Hepatocyte (in vitro differentiated cells): ENCODE data around the gene CXCL12. TPM values are rescaled to one million over a fixed set of nuclear protein-coding genes. Genes with fewer than 3 reads are reported as not detected.

ENCODE experiments used
- DNase-seq: peaks from one replicate; pipeline ENCODE4 v3.0.0-alpha.2; 2016; ENCODE audit warnings: low spot score
- H2AFZ ChIP-seq: fragments of 200-600 bp; sonication (generic); 2 replicates; pipeline ENCODE4 v1.6.0; 2016; ENCODE audit warnings: antibody characterized with exemption, mild to moderate bottlenecking
- H3K27ac ChIP-seq: fragments of 200-600 bp; sonication (generic); 2 replicates; pipeline ENCODE4 v1.5.1; 2016; ENCODE audit warnings: mild to moderate bottlenecking
- H3K27me3 ChIP-seq: fragments of 200-600 bp; sonication (generic); 2 replicates; pipeline ENCODE4 v1.6.1; 2016
- H3K36me3 ChIP-seq: fragments of 200-600 bp; sonication (generic); replicated peaks from 2 replicates; pipeline ENCODE4 v1.5.1; 2016; ENCODE audit warnings: low read depth; ENCODE audit not compliant: insufficient read depth
- H3K4me1 ChIP-seq: fragments of 200-600 bp; sonication (generic); 2 replicates; pipeline ENCODE4 v1.5.1; 2016; ENCODE audit warnings: mild to moderate bottlenecking, moderate library complexity; ENCODE audit not compliant: insufficient read depth
- H3K4me2 ChIP-seq: fragments of 200-600 bp; sonication (generic); 2 replicates; pipeline ENCODE4 v1.6.0; 2016
- H3K4me3 ChIP-seq: fragments of 200-600 bp; sonication (generic); 2 replicates; pipeline ENCODE4 v1.5.1; 2016; ENCODE audit warnings: mild to moderate bottlenecking
- H3K79me2 ChIP-seq: fragments of 200-600 bp; sonication (generic); 2 replicates; pipeline ENCODE4 v1.6.0; 2017; ENCODE audit warnings: mild to moderate bottlenecking
- H3K9me2 ChIP-seq: fragments of 200-600 bp; sonication (generic); replicated peaks from 2 replicates; pipeline ENCODE4 v1.6.0; 2017; ENCODE audit warnings: mild to moderate bottlenecking; ENCODE audit not compliant: insufficient read depth
- H3K9me3 ChIP-seq: fragments of 200-600 bp; sonication (generic); 2 replicates; pipeline ENCODE4 v1.5.1; 2016; ENCODE audit warnings: low read depth, mild to moderate bottlenecking
- H4K20me1 ChIP-seq: fragments of 200-600 bp; sonication (generic); 2 replicates; pipeline ENCODE4 v1.6.0; 2016; ENCODE audit warnings: mild to moderate bottlenecking; ENCODE audit not compliant: insufficient read depth, poor library complexity, severe bottlenecking
- EZH2 ChIP-seq: fragments of 200-600 bp; sonication (generic); IDR thresholded peaks from 2 replicates; pipeline ENCODE4 v1.6.1; 2016; ENCODE audit warnings: antibody characterized with exemption, mild to moderate bottlenecking, borderline replicate concordance
- EZH2phosphoT487 ChIP-seq: fragments of 200-600 bp; sonication (generic); IDR thresholded peaks from one replicate; pipeline ENCODE4 v1.6.1; 2018; ENCODE audit warnings: antibody characterized with exemption, mild to moderate bottlenecking, low read depth, moderate library complexity; ENCODE audit not compliant: unreplicated experiment, severe bottlenecking
- WGBS: methylation state at CpG from one replicate; pipeline ENCODE4 v1.1.6; 2016; ENCODE audit warnings: low lambda C conversion rate; ENCODE audit errors: missing lambda C conversion rate; 5-methylcytosine and 5-hydroxymethylcytosine counted together
- polyA plus RNA-seq: library from polyadenylated mRNA; unstranded; fragments of >200 nt; fragmentation: Nextera tagmentation; extraction: Ambion mirVana; gene quantifications from 2 replicates; pipeline ENCODE4 v1.2.1, GENCODE V29; 2016
- total RNA-seq: library from RNA; depleted of rRNA; stranded (reverse); fragments of >200 nt; gene quantifications from 2 replicates; pipeline ENCODE4 v1.2.3, GENCODE V29; 2014
- TF ChIP-seq, protein P1 (sequence below): fragments of 200-600 bp; sonication (generic); IDR thresholded peaks from 2 replicates; pipeline ENCODE4 v1.5.1; 2016; ENCODE audit warnings: antibody characterized with exemption, mild to moderate bottlenecking; ENCODE audit not compliant: poor library complexity

Gene CXCL12
- total and polyA plus RNA-seq, 2 experiments from 2014 or later: 13.2 to 41.8 TPM

DNA sequence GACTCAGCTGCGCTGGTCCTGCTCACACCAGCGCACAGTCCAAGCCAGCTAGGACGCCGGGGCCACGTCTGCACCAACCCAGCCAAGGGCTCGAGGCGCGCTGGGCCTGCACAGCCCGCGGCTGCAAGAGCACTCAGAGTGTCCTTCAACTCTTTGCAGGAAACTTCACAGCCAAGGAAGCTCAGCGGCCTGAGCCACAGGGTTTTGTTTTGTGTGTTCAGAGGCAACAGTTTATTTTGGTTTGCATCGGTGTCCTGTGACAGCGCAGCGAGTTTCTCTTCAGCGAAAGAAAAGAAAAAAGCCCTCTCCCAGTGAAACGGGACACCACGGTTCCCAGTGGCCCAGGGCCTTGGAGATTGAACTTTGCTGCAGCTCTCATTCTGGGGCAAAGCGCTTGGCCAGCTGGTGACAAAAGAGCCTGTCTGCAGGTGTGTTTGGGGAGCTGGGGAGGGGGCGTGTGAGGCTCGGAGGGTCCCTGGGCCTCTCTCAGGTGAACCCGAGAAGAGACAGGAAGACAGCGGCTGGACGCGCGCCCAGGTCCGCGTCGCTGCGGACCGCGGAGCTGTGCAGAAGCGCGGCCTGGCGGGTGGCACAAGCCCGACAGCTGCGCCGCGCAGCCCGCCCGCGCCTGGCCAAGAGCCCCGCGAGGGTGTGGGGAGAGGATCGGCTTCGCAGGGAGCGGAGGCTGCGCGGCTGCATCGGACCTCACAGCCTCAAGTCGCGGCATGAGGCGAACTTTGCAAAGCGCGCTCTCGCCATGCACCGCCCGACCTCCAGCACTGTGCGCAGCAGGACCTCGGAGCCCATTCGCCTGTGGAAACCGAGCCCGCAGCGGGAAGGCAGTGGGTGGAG, 922 bp downstream of the CXCL12 start:
- Histone ChIP-seq H3K9me3 (no peaks in the 10 kb centered on the region), H3K4me3 (peak overlapping the region; percentile 49), H3K4me2 (peak overlapping the region; percentile 92), H3K79me2 (peaks cover 28% of the 10 kb centered on the region), H2AFZ (peak overlapping the region; percentile 35), H3K27ac (peak overlapping the region; percentile 50), H3K9me2 (no peaks in the 10 kb centered on the region), H3K27me3 (peaks cover 50% of the 10 kb centered on the region), H3K4me1 (peaks cover 16% of the 10 kb centered on the region), H4K20me1 (peaks cover 4% of the 10 kb centered on the region), H3K36me3 (no peaks in the 10 kb centered on the region)
- TF ChIP-seq EZH2 (peak; percentile 15), EZH2phosphoT487 (no peak)
- peak; percentile 42 for DNase-seq
- WGBS: 2% methylated on average over 63 of the region's 63 CpGs

DNA sequence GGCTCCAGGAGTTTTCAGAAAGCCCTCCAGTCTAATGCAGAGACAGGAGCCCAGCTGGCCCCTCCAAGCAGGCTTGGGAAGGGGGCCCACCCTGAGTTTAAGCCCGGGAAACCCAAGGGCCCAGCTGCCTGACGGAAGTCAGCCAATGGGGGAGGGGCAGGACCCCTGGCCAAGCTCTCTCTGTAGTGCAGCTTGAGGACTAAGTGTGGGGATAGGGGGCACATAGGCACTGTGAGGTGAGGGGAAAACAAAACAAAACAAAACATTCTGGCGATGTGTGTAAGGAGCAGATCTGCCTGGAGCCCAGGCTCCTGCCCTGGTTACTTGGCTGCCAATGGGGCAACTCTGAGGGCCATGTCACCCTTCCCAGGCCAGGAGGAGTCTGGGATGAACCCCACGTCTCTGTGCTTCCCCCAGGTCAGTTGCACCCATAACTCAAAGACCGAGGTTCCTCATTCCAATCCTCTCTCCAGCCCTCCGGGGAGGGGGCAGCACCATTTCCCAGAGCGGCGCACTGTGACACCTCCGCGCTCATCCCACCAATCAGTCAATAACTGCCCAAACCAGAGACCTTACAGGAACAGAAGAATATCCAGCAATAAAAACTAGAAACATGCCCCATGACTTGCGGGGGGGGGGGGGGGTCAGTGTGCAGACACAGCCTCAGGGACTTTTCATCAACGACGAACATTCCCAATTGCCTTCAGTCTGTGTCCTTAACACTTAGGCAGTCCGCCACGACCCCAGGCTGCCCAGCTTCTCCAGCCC, 1.7 kb downstream of the CXCL12 start:
- TF ChIP-seq EZH2 (no peak), EZH2phosphoT487 (no peak)
- TF ChIP-seq, protein P1, sequence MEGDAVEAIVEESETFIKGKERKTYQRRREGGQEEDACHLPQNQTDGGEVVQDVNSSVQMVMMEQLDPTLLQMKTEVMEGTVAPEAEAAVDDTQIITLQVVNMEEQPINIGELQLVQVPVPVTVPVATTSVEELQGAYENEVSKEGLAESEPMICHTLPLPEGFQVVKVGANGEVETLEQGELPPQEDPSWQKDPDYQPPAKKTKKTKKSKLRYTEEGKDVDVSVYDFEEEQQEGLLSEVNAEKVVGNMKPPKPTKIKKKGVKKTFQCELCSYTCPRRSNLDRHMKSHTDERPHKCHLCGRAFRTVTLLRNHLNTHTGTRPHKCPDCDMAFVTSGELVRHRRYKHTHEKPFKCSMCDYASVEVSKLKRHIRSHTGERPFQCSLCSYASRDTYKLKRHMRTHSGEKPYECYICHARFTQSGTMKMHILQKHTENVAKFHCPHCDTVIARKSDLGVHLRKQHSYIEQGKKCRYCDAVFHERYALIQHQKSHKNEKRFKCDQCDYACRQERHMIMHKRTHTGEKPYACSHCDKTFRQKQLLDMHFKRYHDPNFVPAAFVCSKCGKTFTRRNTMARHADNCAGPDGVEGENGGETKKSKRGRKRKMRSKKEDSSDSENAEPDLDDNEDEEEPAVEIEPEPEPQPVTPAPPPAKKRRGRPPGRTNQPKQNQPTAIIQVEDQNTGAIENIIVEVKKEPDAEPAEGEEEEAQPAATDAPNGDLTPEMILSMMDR: no peak
- Histone ChIP-seq H3K27me3 (peaks cover 50% of the 10 kb centered on the region), H3K79me2 (peaks cover 28% of the 10 kb centered on the region), H3K36me3 (no peaks in the 10 kb centered on the region), H3K4me3 (peak overlapping the region; percentile 49), H2AFZ (no peak overlapping the region), H3K4me1 (peaks cover 16% of the 10 kb centered on the region), H3K9me3 (no peaks in the 10 kb centered on the region), H4K20me1 (peaks cover 4% of the 10 kb centered on the region), H3K27ac (no peak overlapping the region), H3K4me2 (peak overlapping the region; percentile 92), H3K9me2 (no peaks in the 10 kb centered on the region)
- WGBS: 39% methylated on average over 14 of the region's 15 CpGs
- no peak for DNase-seq

- Histone ChIP-seq H3K9me3 (no peaks in the 10 kb centered on the region), H2AFZ (no peak overlapping the region)
Observed at GRCh38 chr10:44382131-44382858, 2.6 kb downstream of the CXCL12 start.

More at GRCh38 chr10:44382131-44382858, 2.6 kb downstream of the CXCL12 start:
- WGBS: 29% methylated on average over 10 of the region's 10 CpGs
- peaks cover 16% of the 10 kb centered on the region for H3K4me1 ChIP-seq
- no peaks in the 10 kb centered on the region for H3K9me2 ChIP-seq
- no peak overlapping the region for H3K27ac ChIP-seq
- H3K4me3 ChIP-seq: peak overlapping the region; percentile 23
- peaks cover 50% of the 10 kb centered on the region for H3K27me3 ChIP-seq
- H4K20me1 ChIP-seq: peaks cover 8% of the 10 kb centered on the region
- peaks cover 28% of the 10 kb centered on the region for H3K79me2 ChIP-seq
- no peak for DNase-seq
- no peak for TF ChIP-seq EZH2phosphoT487
- TF ChIP-seq EZH2: no peak
- TF ChIP-seq, protein P1: no peak
- H3K36me3 ChIP-seq: no peaks in the 10 kb centered on the region
- peak overlapping the region; percentile 92 for H3K4me2 ChIP-seq
